GM23248 (cell line): Measurements from ENCODE around the gene RASSF1. TPM values are rescaled to one million over a fixed set of nuclear protein-coding genes. Genes with fewer than 3 reads are reported as not detected.
A peak's percentile ranks its signal among the peaks of the same experiment; 100 is the strongest.

ENCODE experiments used
- DNase-seq: peaks from one replicate; pipeline ENCODE4 v3.0.0-alpha.2; 2015
- H2AFZ ChIP-seq: fragments of 200-600 bp; sonication (generic); 2 replicates; pipeline ENCODE4 v1.6.1; 2016; ENCODE audit warnings: antibody characterized with exemption
- H3F3A ChIP-seq: fragments of 200-600 bp; sonication (generic); 2 replicates; pipeline ENCODE4 v1.6.1; 2016; ENCODE audit warnings: mild to moderate bottlenecking, antibody characterized with exemption, mixed run types; ENCODE audit not compliant: insufficient read depth
- H3K27ac ChIP-seq: fragments of 200-600 bp; sonication (generic); 2 replicates; pipeline ENCODE4 v1.5.1; 2016; ENCODE audit warnings: mild to moderate bottlenecking
- H3K27me3 ChIP-seq: fragments of 200-600 bp; sonication (generic); replicated peaks from 2 replicates; pipeline ENCODE4 v1.6.1; 2016; ENCODE audit warnings: mild to moderate bottlenecking; ENCODE audit not compliant: insufficient read depth
- H3K36me3 ChIP-seq: fragments of 200-600 bp; sonication (generic); 2 replicates; pipeline ENCODE4 v1.6.1; 2016; ENCODE audit warnings: low read depth, mild to moderate bottlenecking
- H3K4me1 ChIP-seq: fragments of 200-600 bp; sonication (generic); 2 replicates; pipeline ENCODE4 v1.6.1; 2016; ENCODE audit warnings: mild to moderate bottlenecking; ENCODE audit not compliant: insufficient read depth
- H3K4me2 ChIP-seq: fragments of 200-600 bp; sonication (generic); one replicate; pipeline ENCODE4 v1.6.1; 2016; ENCODE audit warnings: mild to moderate bottlenecking; ENCODE audit not compliant: unreplicated experiment
- H3K4me3 ChIP-seq: fragments of 200-600 bp; sonication (generic); 2 replicates; pipeline ENCODE4 v1.5.1; 2016; ENCODE audit warnings: mild to moderate bottlenecking
- H3K79me2 ChIP-seq: fragments of 200-600 bp; sonication (generic); 2 replicates; pipeline ENCODE4 v1.6.1; 2016; ENCODE audit warnings: mild to moderate bottlenecking; ENCODE audit not compliant: insufficient read depth
- H3K9ac ChIP-seq: fragments of 200-600 bp; sonication (generic); 2 replicates; pipeline ENCODE4 v1.6.1; 2016; ENCODE audit warnings: mild to moderate bottlenecking
- H3K9me2 ChIP-seq: fragments of 200-600 bp; sonication (generic); 2 replicates; pipeline ENCODE4 v1.6.1; 2016; ENCODE audit warnings: mixed run types, mild to moderate bottlenecking, moderate library complexity; ENCODE audit not compliant: insufficient read depth
- H3K9me3 ChIP-seq: fragments of 200-600 bp; sonication (generic); one replicate; pipeline ENCODE4 v1.6.1; 2017; ENCODE audit warnings: low read depth
- H4K20me1 ChIP-seq: fragments of 200-600 bp; sonication (generic); 2 replicates; pipeline ENCODE4 v1.6.0; 2016; ENCODE audit not compliant: insufficient read depth
- EZH2 ChIP-seq: fragments of 200-600 bp; sonication (generic); IDR thresholded peaks from 2 replicates; pipeline ENCODE4 v1.6.1; 2018; ENCODE audit warnings: antibody characterized with exemption, mild to moderate bottlenecking; ENCODE audit not compliant: insufficient read depth, poor library complexity, severe bottlenecking
- EZH2phosphoT487 ChIP-seq: fragments of 200-600 bp; sonication (generic); IDR thresholded peaks from 2 replicates; pipeline ENCODE4 v1.6.1; 2018; ENCODE audit warnings: antibody characterized with exemption, moderate library complexity, mild to moderate bottlenecking, low read depth; ENCODE audit not compliant: insufficient read depth
- WGBS, 2 experiments: methylation state at CpG; one replicate each; pipeline ENCODE4 v1.1.6; 2015 to 2017; ENCODE audit warnings: low lambda C conversion rate in 2 of 2, low coverage in 1 of 2; ENCODE audit errors: missing lambda C conversion rate in 2 of 2; 5-methylcytosine and 5-hydroxymethylcytosine counted together
- in situ Hi-C: fragments of 300-500 bp; cut with MboI; formaldehyde crosslinking; loops from 2 replicates; pipeline ENCODE4 v1.15.0; 2020
- polyA plus RNA-seq: library from polyadenylated mRNA; unstranded; fragments of >200 nt; fragmentation: Nextera tagmentation; extraction: Ambion mirVana; gene quantifications from 2 replicates; pipeline ENCODE4 v1.2.1, GENCODE V29; 2016
- total RNA-seq: library from RNA; depleted of rRNA; stranded (reverse); fragments of >200 nt; shearing (Covaris generic); gene quantifications from 2 replicates; pipeline ENCODE4 v1.2.3, GENCODE V29; 2014

The RASSF1 gene
- total and polyA plus RNA-seq, 2 experiments from 2014 or later = 56.4 to 57.5 TPM

DNA sequence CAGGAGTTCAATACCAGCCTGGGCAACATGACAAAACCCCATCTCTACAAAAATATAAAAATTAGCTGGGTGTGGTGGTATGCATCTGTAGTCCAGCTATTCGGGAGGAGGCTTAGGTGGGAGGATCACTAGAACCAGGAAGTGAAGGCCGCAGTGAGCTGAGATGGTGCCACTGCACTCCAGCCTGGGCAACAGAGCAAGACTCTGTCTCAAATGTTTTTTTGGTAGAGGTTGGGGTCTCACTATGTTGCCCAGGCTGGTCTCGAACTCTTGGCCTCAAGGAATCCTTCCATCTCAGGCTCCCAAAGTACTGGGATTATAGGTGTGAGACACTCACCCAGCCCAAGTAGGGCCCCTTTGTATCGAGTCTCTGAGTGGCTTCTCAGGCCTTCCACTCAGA, 46.5 kb downstream of the RASSF1 start:
- WGBS, 2 experiments = 80 to 90% methylated on average over 4 of the region's 4 CpGs
- no peak overlapping the region for H2AFZ ChIP-seq
- no peak overlapping the region for H3K27ac ChIP-seq
- no peaks in the 10 kb centered on the region for H3K9me2 ChIP-seq
- peaks cover 28% of the 10 kb centered on the region for H3K79me2 ChIP-seq
- H3K9me3 ChIP-seq = no peaks in the 10 kb centered on the region
- no peak overlapping the region for H3K4me2 ChIP-seq
- H3F3A ChIP-seq = no peaks in the 10 kb centered on the region
- no peaks in the 10 kb centered on the region; the same call in 1 of the 2 replicates for H3K36me3 ChIP-seq
- in situ Hi-C loops = no loop called here
- TF ChIP-seq EZH2 = no peak
- TF ChIP-seq EZH2phosphoT487 = no peak
- no peaks in the 10 kb centered on the region for H3K27me3 ChIP-seq
- H4K20me1 ChIP-seq = no peaks in the 10 kb centered on the region
- no peak overlapping the region for H3K9ac ChIP-seq
- no peak for DNase-seq
- H3K4me1 ChIP-seq = peaks cover 5% of the 10 kb centered on the region
- no peak overlapping the region for H3K4me3 ChIP-seq

DNA sequence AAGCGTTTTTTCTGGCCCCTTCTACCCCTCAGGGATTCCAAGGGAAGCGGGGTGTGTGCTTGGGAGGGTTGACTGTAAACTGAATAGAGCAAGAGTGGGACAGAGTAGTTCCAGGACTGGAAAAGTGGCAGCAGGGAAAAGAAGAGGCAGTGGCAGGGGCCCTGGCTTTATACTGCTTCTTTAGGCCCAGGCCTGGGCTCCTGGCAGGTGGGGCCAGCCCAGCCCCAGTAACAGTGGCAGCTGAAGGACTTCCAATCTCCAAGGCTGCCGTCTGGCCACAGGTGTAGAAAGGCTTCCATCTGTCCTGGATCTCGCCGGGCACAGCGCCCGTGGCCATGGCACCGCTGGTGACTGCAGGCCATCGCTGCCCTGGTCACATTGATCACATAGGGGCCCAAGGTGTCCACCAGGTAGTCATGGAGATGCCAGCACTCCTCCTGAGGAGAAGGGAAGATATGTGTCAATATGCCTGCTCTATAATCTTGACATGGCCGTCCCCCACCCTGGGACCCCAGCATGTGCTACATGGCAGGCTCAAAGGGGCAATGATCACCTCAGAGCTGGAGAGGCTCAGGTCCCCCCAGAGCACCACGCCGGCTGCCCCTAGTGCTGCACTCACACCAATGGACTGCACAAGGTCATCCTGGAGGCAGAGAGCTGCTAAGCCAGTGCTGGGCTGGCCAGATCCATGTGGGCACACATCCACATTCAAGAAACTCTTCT, 47.4 kb downstream of the RASSF1 start:
- Histone ChIP-seq H3K9ac (peak overlapping the region; percentile 66), H3K79me2 (peaks cover 28% of the 10 kb centered on the region), H3K9me2 (no peaks in the 10 kb centered on the region), H3K27me3 (no peaks in the 10 kb centered on the region), H3K36me3 (no peaks in the 10 kb centered on the region; the same call in 1 of the 2 replicates), H4K20me1 (no peaks in the 10 kb centered on the region), H3F3A (no peaks in the 10 kb centered on the region), H3K4me3 (peak overlapping the region; percentile 63; the same call in 1 of the 2 replicates), H3K9me3 (no peaks in the 10 kb centered on the region), H3K4me1 (peaks cover 5% of the 10 kb centered on the region), H3K4me2 (peak overlapping the region; percentile 83), H2AFZ (peak overlapping the region; percentile 82), H3K27ac (peak overlapping the region; percentile 63)
- 44 to 70% methylated on average over 8 to 12 of the region's 12 CpGs for WGBS, 2 experiments
- in situ Hi-C loops = no loop called here
- TF ChIP-seq EZH2 = no peak
- no peak for TF ChIP-seq EZH2phosphoT487
- no peak for DNase-seq

DNA sequence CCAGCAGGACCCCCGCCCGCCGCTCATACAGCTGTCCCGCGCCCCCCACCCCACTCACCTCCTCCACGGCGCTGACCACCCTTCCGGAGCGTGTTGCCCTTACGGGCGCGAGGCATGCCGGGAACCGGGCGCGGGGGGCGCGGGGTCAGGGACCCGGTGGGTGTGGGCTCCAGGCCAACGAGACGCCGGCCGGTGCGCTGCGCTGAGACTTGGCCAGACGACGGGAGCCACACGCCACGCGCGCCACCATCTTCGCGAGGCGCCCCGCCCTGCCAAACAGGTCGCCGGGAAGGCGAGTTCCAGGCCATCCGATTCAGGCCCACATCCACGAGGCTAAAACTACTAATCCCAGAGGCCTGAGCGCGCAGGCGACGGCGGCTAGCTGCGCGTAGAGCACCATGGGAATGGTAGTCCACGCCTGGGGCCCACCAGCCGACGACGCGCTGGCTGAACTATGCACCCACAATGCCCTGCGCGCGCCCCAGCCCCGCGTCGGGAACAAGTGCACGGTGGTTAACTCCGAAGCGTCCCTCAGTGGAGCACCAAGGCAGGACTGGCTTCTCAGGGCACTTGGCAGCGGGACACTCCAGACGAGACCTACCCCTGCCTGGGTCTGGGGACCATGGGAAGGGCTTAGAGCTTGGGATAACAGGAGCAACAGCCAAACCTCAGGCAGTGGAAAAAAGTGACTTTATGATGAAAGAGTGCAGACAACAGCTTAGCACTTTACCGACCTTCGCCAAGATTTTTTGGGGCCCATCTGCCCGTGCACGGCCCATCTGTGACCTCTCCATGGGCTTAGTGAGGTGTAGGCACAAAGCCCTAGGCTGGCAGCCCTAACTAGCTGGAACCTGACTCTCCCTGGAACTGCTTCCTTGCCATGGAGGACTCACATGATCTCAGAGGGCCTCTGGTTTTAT, 48.2 kb downstream of the RASSF1 start, which contains the start of gene IFRD2:
TSS of gene IFRD2 (minus strand) at position 271 of the 920 bp plus-strand sequence. CDS start at position 116, 155 bp downstream.
- peak within 1 kb of the TSS; percentile 92 for H3K9ac ChIP-seq
- H4K20me1 ChIP-seq = no peaks in the 10 kb centered on the region
- peak; percentile 100 for DNase-seq
- H3K4me2 ChIP-seq = peak within 1 kb of the TSS; percentile 85
- TF ChIP-seq EZH2 (no peak), EZH2phosphoT487 (no peak)
- H3K9me2 ChIP-seq = no peaks in the 10 kb centered on the region
- peaks cover 5% of the 10 kb centered on the region; the same call in 1 of the 2 replicates for H3K4me1 ChIP-seq
- 2% methylated on average over 57 to 66 of the region's 67 CpGs for WGBS, 2 experiments
- H3K27me3 ChIP-seq = no peaks in the 10 kb centered on the region
- no peaks in the 10 kb centered on the region; the same call in 1 of the 2 replicates for H3K36me3 ChIP-seq
- H2AFZ ChIP-seq = peak within 1 kb of the TSS; percentile 82
- in situ Hi-C loops = no loop called here
- no peaks in the 10 kb centered on the region for H3F3A ChIP-seq
- H3K79me2 ChIP-seq = peaks cover 28% of the 10 kb centered on the region
- peak within 1 kb of the TSS; percentile 63 for H3K27ac ChIP-seq
- no peaks in the 10 kb centered on the region for H3K9me3 ChIP-seq
- peak within 1 kb of the TSS; percentile 78 for H3K4me3 ChIP-seq

DNA sequence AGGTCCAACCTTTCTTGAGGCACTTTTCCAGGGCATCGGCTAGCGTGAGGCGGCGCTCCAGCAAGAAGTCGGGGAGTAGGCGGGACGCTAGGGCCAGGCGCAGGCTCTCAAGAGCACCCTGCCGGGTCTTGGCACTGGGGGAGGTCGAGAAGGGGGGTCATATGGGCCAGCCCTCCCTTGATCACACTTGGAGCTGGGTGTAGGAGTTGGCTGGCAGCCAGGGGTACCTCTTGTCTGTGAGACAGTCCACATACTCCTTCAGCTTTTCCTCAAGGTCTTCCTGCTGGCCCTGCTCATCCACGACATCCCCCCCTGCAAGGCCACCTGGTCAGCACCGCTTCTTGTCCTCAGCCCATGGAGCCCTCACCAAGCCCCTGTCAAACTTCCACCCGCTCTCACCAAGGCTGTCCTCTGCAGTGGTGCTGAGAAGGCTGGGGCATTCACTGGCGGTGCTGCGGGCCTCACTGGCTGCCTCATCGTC, 50.4 kb downstream of the RASSF1 start:
- H3K4me2 ChIP-seq = no peak overlapping the region
- TF ChIP-seq EZH2phosphoT487 = no peak
- no peak for TF ChIP-seq EZH2
- in situ Hi-C loops = no loop called here
- no peak overlapping the region for H3K27ac ChIP-seq
- H3K4me1 ChIP-seq = peaks cover 5% of the 10 kb centered on the region; the same call in 1 of the 2 replicates
- DNase-seq = no peak
- H2AFZ ChIP-seq = no peak overlapping the region
- H3K36me3 ChIP-seq = no peaks in the 10 kb centered on the region; the same call in 1 of the 2 replicates
- H3K79me2 ChIP-seq = peaks cover 28% of the 10 kb centered on the region
- no peaks in the 10 kb centered on the region for H3F3A ChIP-seq
- 89 to 92% methylated on average over 16 of the region's 16 CpGs for WGBS, 2 experiments
- no peak overlapping the region for H3K9ac ChIP-seq
- H3K9me3 ChIP-seq = no peaks in the 10 kb centered on the region
- H3K4me3 ChIP-seq = no peak overlapping the region
- no peaks in the 10 kb centered on the region for H3K9me2 ChIP-seq
- no peaks in the 10 kb centered on the region for H3K27me3 ChIP-seq
- H4K20me1 ChIP-seq = no peaks in the 10 kb centered on the region
